ENCODE measurements around the gene NOTCH3.

NOTCH3 gene

GRCh38 chr19:15235781-15236180 is 35.0 kb upstream of the NOTCH3 start:
- DNase-seq: no peak

- no peak for DNase-seq
Observed at GRCh38 chr19:15234431-15235130, 33.8 kb upstream of the NOTCH3 start.

GRCh38 chr19:15231271-15231670 is 30.5 kb upstream of the NOTCH3 start:
- no peak for DNase-seq

GRCh38 chr19:15227261-15227660 is 26.5 kb upstream of the NOTCH3 start:
- DNase-seq: no peak

- DNase-seq: no peak
Observed at GRCh38 chr19:15225760-15226159, 25.0 kb upstream of the NOTCH3 start.

- DNase-seq: no peak
Observed at GRCh38 chr19:15223649-15224361, 23.0 kb upstream of the NOTCH3 start.

GRCh38 chr19:15222738-15223648 is 22.2 kb upstream of the NOTCH3 start:
- DNase-seq: peak; percentile 63 to 69

GRCh38 chr19:15220833-15221232 is 20.0 kb upstream of the NOTCH3 start:
- DNase-seq: no peak

GRCh38 chr19:15218501-15218900 is 17.7 kb upstream of the NOTCH3 start:
- no peak for DNase-seq

GRCh38 chr19:15216363-15216762 is 15.6 kb upstream of the NOTCH3 start:
- DNase-seq: no peak

- no peak for DNase-seq
Observed at GRCh38 chr19:15213715-15214381, 13.1 kb upstream of the NOTCH3 start.

- DNase-seq: no peak
Observed at GRCh38 chr19:15212711-15213110, 11.9 kb upstream of the NOTCH3 start.

GRCh38 chr19:15210323-15210781 is 9.6 kb upstream of the NOTCH3 start:
- no peak for DNase-seq

- no peak for DNase-seq
Observed at GRCh38 chr19:15201374-15202023, 704 bp upstream of the NOTCH3 start.

- no peak for DNase-seq
Observed at GRCh38 chr19:15199661-15200552, 888 bp downstream of the NOTCH3 start.

- DNase-seq: no peak
Observed at GRCh38 chr19:15198951-15199660, 1.7 kb downstream of the NOTCH3 start.

GRCh38 chr19:15197942-15198341 is 2.9 kb downstream of the NOTCH3 start:
- no peak for DNase-seq

- DNase-seq: no peak
Observed at GRCh38 chr19:15197275-15197941, 3.4 kb downstream of the NOTCH3 start.

- DNase-seq: no peak
Observed at GRCh38 chr19:15196360-15197005, 4.3 kb downstream of the NOTCH3 start.

All from stimulated activated CD4-positive, alpha-beta T cell treated with anti-CD3 and anti-CD28 coated beads, Interleukin-2, amount 100 ng/mL, for 48 hours (primary cell).